ENCODE data around the gene CECR2.
"Not testable (repeated sequence)": the region's sequence is repeated elsewhere in the genome, so short reads cannot be mapped to it uniquely, and the experiment has no call there.

The CECR2 gene

GRCh38 chr22:17397756-17398547 lies 28.7 kb downstream of the CECR2 start:
- DNase-seq (ENCODE audit: extremely low spot score, insufficient read length, low read depth), result no peak
- FAIRE-seq, result no peak

GRCh38 chr22:17400305-17400704 lies 31.0 kb downstream of the CECR2 start:
- FAIRE-seq (no peak), DNase-seq (ENCODE audit: extremely low spot score, insufficient read length, low read depth) (no peak)

GRCh38 chr22:17401728-17402127 lies 32.5 kb downstream of the CECR2 start:
- FAIRE-seq (no peak), DNase-seq (ENCODE audit: extremely low spot score, insufficient read length, low read depth) (no peak)

GRCh38 chr22:17402293-17402692 lies 33.0 kb downstream of the CECR2 start:
- FAIRE-seq (no peak), DNase-seq (ENCODE audit: extremely low spot score, insufficient read length, low read depth) (no peak)

- peak; percentile 15 for FAIRE-seq
- DNase-seq (ENCODE audit: extremely low spot score, insufficient read length, low read depth), result no peak
These were observed 34.6 kb downstream of the CECR2 start for GRCh38 chr22:17403906-17404305.

GRCh38 chr22:17407643-17408042 lies 38.4 kb downstream of the CECR2 start:
- FAIRE-seq, result no peak

GRCh38 chr22:17410576-17410975 lies 41.3 kb downstream of the CECR2 start:
- no peak for DNase-seq (ENCODE audit: extremely low spot score, insufficient read length, low read depth)
- no peak for FAIRE-seq

More at GRCh38 chr22:17407643-17408042, 38.4 kb downstream of the CECR2 start:
- no peak for DNase-seq (ENCODE audit: extremely low spot score, insufficient read length, low read depth)

- FAIRE-seq (no peak), DNase-seq (ENCODE audit: extremely low spot score, insufficient read length, low read depth) (no peak)
These were observed 42.0 kb downstream of the CECR2 start for GRCh38 chr22:17411213-17411612.

- no peak for FAIRE-seq
- no peak for DNase-seq (ENCODE audit: extremely low spot score, insufficient read length, low read depth)
These were observed 43.0 kb downstream of the CECR2 start for GRCh38 chr22:17412232-17412631.

GRCh38 chr22:17418890-17419324 lies 49.6 kb downstream of the CECR2 start:
- DNase-seq (ENCODE audit: extremely low spot score, insufficient read length, low read depth), result no peak

GRCh38 chr22:17419348-17419747 lies 50.1 kb downstream of the CECR2 start:
- DNase-seq (ENCODE audit: extremely low spot score, insufficient read length, low read depth) (no peak), FAIRE-seq (no peak)

More at GRCh38 chr22:17418890-17419324, 49.6 kb downstream of the CECR2 start:
- no peak for FAIRE-seq

- FAIRE-seq (no peak), DNase-seq (ENCODE audit: extremely low spot score, insufficient read length, low read depth) (no peak)
These were observed 53.6 kb downstream of the CECR2 start for GRCh38 chr22:17422736-17423343.

- FAIRE-seq (no peak), DNase-seq (ENCODE audit: extremely low spot score, insufficient read length, low read depth) (no peak)
These were observed 54.4 kb downstream of the CECR2 start for GRCh38 chr22:17423616-17424015.

GRCh38 chr22:17427528-17427927 lies 58.3 kb downstream of the CECR2 start:
- DNase-seq (ENCODE audit: extremely low spot score, insufficient read length, low read depth); FAIRE-seq: not testable (repeated sequence)

GRCh38 chr22:17429516-17429915 lies 60.3 kb downstream of the CECR2 start:
- DNase-seq (ENCODE audit: extremely low spot score, insufficient read length, low read depth) (no peak), FAIRE-seq (no peak)

- no peak for DNase-seq (ENCODE audit: extremely low spot score, insufficient read length, low read depth)
- FAIRE-seq, result no peak
These were observed 61.2 kb downstream of the CECR2 start for GRCh38 chr22:17430412-17430811.

GRCh38 chr22:17431179-17431578 lies 61.9 kb downstream of the CECR2 start:
- FAIRE-seq (no peak), DNase-seq (ENCODE audit: extremely low spot score, insufficient read length, low read depth) (no peak)

- FAIRE-seq (no peak), DNase-seq (ENCODE audit: extremely low spot score, insufficient read length, low read depth) (no peak)
These were observed 65.6 kb downstream of the CECR2 start for GRCh38 chr22:17434856-17435255.

GRCh38 chr22:17435375-17435774 lies 66.1 kb downstream of the CECR2 start:
- DNase-seq (ENCODE audit: extremely low spot score, insufficient read length, low read depth), result no peak
- FAIRE-seq, result no peak

GRCh38 chr22:17436382-17436980 lies 67.2 kb downstream of the CECR2 start:
- FAIRE-seq, result peak; percentile 84
- DNase-seq (ENCODE audit: extremely low spot score, insufficient read length, low read depth), result peak; percentile 15

- FAIRE-seq (no peak), DNase-seq (ENCODE audit: extremely low spot score, insufficient read length, low read depth) (no peak)
These were observed 67.7 kb downstream of the CECR2 start for GRCh38 chr22:17436981-17437412.
